Measurements from ENCODE around the gene VENTX. TPM values are rescaled to one million over a fixed set of nuclear protein-coding genes. Genes with fewer than 3 reads are reported as not detected.

The VENTX gene
- total RNA-seq, 4 donors from 2014 or later: 0.21 to 1.3 (median 0.51) TPM; not detected in 1

DNA sequence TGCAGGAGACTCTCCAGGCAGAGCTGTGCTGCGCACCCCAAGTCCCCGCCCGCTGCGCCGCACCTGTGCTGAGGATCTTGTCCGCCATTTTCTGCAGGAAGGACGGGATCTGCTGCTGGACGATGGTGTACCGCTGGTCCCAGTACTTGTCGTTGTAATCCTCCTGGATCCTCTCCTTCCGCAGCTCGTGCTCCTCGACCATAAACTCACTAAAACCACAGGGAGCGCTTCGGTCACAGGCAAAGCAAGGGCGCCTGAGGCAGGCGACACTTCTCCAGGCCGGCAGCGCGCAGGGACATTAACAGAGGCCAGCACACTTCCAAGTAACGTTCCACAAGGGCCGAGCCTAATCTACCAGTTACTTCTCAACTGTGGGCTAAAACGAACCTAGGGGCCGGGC lies 52.1 kb downstream of the VENTX start:
- no peak for DNase-seq
- no peaks in the 10 kb centered on the region for H3K27me3 ChIP-seq
- H3K36me3 ChIP-seq: no peaks in the 10 kb centered on the region
- no peak overlapping the region for H3K27ac ChIP-seq
- no peaks in the 10 kb centered on the region for H3K4me1 ChIP-seq
- H3K4me3 ChIP-seq: no peak overlapping the region
- TF ChIP-seq, protein P1, sequence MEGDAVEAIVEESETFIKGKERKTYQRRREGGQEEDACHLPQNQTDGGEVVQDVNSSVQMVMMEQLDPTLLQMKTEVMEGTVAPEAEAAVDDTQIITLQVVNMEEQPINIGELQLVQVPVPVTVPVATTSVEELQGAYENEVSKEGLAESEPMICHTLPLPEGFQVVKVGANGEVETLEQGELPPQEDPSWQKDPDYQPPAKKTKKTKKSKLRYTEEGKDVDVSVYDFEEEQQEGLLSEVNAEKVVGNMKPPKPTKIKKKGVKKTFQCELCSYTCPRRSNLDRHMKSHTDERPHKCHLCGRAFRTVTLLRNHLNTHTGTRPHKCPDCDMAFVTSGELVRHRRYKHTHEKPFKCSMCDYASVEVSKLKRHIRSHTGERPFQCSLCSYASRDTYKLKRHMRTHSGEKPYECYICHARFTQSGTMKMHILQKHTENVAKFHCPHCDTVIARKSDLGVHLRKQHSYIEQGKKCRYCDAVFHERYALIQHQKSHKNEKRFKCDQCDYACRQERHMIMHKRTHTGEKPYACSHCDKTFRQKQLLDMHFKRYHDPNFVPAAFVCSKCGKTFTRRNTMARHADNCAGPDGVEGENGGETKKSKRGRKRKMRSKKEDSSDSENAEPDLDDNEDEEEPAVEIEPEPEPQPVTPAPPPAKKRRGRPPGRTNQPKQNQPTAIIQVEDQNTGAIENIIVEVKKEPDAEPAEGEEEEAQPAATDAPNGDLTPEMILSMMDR (IDR thresholded peaks at IDR 0.05): no peak
- no peak for TF ChIP-seq POLR2A (IDR thresholded peaks at IDR 0.05)
- no peaks in the 10 kb centered on the region for H3K9me3 ChIP-seq
- intact Hi-C loops (cut with DNase I; ENCODE audit: low total_unique reads): no loop called here

MicroRNAs within 50 kb of the gene (microRNA counts, 767-probe panel; counts per million panel counts)
- microRNA hsa-miR-202-3p: 0 counts per million in 2 donors

Small RNAs within 50 kb of the gene (microRNA-seq; reads per million reads assigned to microRNA genes)
- 19.6 reads per million, percentile 30 among the genes with 10 or more reads in this experiment for gene MIR202 (ENCODE audit: borderline microRNAs expressed, borderline replicate concordance)

Other genes with a start within 250 kb of the VENTX start
- 1 to 10 TPM in 1 of 4 donors, under 1 TPM in 1, not detected in 2; 0.07 to 1.0 TPM for gene ADGRA1, start 149.9 kb upstream of the VENTX start, total RNA-seq
- 10 to 100 TPM in 1 of 4 donors, 1 to 10 TPM in 2, under 1 TPM in 1; under 0.01 to 12.5 (median 5.3) TPM for gene KNDC1, start 77.6 kb upstream of the VENTX start, total RNA-seq
- not detected for gene UTF1, start 7.6 kb upstream of the VENTX start, total RNA-seq
- 1 to 10 TPM in 3 of 4 donors, not detected in 1; 5.1 to 7.6 (median 5.9) TPM for gene ADAM8, start 39.0 kb downstream of the VENTX start, total RNA-seq
- gene TUBGCP2, start 71.0 kb downstream of the VENTX start, total RNA-seq: 10 to 100 TPM; 26.8 to 61.9 (median 44.4) TPM
- gene ZNF511, start 71.1 kb downstream of the VENTX start, total RNA-seq: 10 to 100 TPM; 23.1 to 45.5 (median 30.0) TPM
- under 1 TPM in 1 of 4 donors, not detected in 3; 0.69 TPM for gene CALY, start 99.0 kb downstream of the VENTX start, total RNA-seq
- not detected for gene PRAP1, start 109.5 kb downstream of the VENTX start, total RNA-seq
- 10 to 100 TPM in 1 of 4 donors, 1 to 10 TPM in 2, not detected in 1; 2.6 to 13.8 (median 2.9) TPM for gene FUOM, start 120.2 kb downstream of the VENTX start, total RNA-seq
- gene ECHS1, start 135.5 kb downstream of the VENTX start, total RNA-seq: 10 to 100 TPM; 28.2 to 48.8 (median 45.1) TPM
- 1 to 10 TPM; 2.0 to 9.3 (median 6.7) TPM for gene PAOX, start 141.4 kb downstream of the VENTX start, total RNA-seq
- gene MTG1, start 156.3 kb downstream of the VENTX start, total RNA-seq: 10 to 100 TPM; 14.6 to 50.1 (median 32.6) TPM
- under 1 TPM in 1 of 4 donors, not detected in 3; 0.62 TPM for gene SPRN, start 186.8 kb downstream of the VENTX start, total RNA-seq
- gene SCART1, start 216.1 kb downstream of the VENTX start, total RNA-seq: 1 to 10 TPM; 1.8 to 9.5 (median 6.1) TPM